ENCODE measurements around the gene GIPR. TPM values are rescaled to one million over a fixed set of nuclear protein-coding genes. Genes with fewer than 3 reads are reported as not detected.
A peak's percentile ranks its signal among the peaks of the same experiment; 100 is the strongest.

GIPR gene
- total and polyA plus RNA-seq, 2 of the 13 experiments (the other 11 are each of a cell fraction or from before 2014, with no cell fraction given): 0.15 to 1.2 TPM

DNA sequence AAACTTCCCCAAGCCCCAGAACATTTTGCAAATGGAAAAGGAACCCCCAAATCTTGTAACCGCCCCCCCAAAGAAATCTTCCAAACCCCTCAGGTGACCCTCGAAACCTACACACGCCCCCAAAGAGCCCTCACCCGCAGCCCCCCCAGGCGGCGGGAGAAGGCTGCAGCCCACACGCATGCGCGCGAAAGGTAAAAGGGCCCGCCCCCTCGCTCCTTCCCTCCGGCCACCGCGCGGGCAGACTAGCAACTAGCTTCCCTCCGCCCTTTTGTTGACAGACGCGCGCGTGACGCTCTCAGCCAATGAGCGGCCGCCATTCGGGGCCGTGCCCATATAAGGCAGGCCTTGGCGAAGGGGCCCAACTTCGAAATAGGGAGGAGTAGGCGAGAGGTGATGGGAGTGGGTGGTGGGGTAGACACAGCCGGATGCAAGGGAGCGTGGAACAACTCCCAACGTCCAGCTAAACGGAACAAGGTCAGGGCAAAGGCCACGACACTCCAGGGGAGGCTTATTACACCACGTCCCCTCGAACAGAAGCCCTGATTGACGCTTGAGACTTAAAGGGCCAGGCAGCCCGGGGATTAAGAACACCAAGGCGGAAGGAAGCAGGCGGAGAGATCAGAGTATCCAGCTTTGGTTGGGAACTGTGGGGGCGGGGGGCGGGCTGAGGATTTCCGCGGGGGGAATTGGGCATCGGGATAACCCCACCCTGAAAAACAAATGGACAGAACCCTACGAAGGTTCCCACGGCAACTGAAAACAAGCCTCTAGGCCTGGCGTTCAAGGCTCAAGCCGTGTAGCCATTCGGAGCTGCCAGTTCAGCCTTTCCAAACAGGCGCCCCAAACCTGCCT is 49.3 kb downstream of the GIPR start (continued):
- TF ChIP-seq, protein P1, sequence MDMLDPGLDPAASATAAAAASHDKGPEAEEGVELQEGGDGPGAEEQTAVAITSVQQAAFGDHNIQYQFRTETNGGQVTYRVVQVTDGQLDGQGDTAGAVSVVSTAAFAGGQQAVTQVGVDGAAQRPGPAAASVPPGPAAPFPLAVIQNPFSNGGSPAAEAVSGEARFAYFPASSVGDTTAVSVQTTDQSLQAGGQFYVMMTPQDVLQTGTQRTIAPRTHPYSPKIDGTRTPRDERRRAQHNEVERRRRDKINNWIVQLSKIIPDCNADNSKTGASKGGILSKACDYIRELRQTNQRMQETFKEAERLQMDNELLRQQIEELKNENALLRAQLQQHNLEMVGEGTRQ (IDR thresholded peaks at IDR 0.05; ENCODE audit: low read depth, low read length): peak; percentile 92
- TF ChIP-seq, protein P1 (CRISPR knock-in tag; IDR thresholded peaks at IDR 0.05; ENCODE audit: borderline replicate concordance): peak; percentile 100
- 0 out of 2 replicates have a peak, but pooled peaks have one; percentile 41 for TF ChIP-seq ZC3H13 (CRISPR knock-in tag; IDR thresholded peaks at IDR 0.05)
- peak; percentile 72 for TF ChIP-seq HDAC1 (CRISPR knock-in tag; IDR thresholded peaks at IDR 0.05)
- TF ChIP-seq REXO4 (CRISPR knock-in tag; IDR thresholded peaks at IDR 0.05; ENCODE audit: borderline replicate concordance): no peak
- peak; percentile 39; the same call in 1 of the 2 replicates for TF ChIP-seq HMG20A (CRISPR knock-in tag; IDR thresholded peaks at IDR 0.05; ENCODE audit: borderline replicate concordance)
- TF ChIP-seq RBFOX2 (IDR thresholded peaks at IDR 0.05; ENCODE audit: low read depth, low read length): peak; percentile 76
- TF ChIP-seq, protein P2, sequence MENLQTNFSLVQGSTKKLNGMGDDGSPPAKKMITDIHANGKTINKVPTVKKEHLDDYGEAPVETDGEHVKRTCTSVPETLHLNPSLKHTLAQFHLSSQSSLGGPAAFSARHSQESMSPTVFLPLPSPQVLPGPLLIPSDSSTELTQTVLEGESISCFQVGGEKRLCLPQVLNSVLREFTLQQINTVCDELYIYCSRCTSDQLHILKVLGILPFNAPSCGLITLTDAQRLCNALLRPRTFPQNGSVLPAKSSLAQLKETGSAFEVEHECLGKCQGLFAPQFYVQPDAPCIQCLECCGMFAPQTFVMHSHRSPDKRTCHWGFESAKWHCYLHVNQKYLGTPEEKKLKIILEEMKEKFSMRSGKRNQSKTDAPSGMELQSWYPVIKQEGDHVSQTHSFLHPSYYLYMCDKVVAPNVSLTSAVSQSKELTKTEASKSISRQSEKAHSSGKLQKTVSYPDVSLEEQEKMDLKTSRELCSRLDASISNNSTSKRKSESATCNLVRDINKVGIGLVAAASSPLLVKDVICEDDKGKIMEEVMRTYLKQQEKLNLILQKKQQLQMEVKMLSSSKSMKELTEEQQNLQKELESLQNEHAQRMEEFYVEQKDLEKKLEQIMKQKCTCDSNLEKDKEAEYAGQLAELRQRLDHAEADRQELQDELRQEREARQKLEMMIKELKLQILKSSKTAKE (CRISPR knock-in tag; IDR thresholded peaks at IDR 0.05; ENCODE audit: borderline replicate concordance): peak; percentile 62; the same call in 1 of the 2 replicates
- peak; percentile 71 for TF ChIP-seq RFX1 (IDR thresholded peaks at IDR 0.05)
- peak; percentile 94 for TF ChIP-seq MEIS1 (CRISPR knock-in tag; IDR thresholded peaks at IDR 0.05; ENCODE audit: borderline replicate concordance)
- no peak; the same call in 1 of the 2 replicates for TF ChIP-seq ZNF441 (CRISPR knock-in tag; IDR thresholded peaks at IDR 0.05; ENCODE audit: borderline replicate concordance)
- TF ChIP-seq, protein P3, sequence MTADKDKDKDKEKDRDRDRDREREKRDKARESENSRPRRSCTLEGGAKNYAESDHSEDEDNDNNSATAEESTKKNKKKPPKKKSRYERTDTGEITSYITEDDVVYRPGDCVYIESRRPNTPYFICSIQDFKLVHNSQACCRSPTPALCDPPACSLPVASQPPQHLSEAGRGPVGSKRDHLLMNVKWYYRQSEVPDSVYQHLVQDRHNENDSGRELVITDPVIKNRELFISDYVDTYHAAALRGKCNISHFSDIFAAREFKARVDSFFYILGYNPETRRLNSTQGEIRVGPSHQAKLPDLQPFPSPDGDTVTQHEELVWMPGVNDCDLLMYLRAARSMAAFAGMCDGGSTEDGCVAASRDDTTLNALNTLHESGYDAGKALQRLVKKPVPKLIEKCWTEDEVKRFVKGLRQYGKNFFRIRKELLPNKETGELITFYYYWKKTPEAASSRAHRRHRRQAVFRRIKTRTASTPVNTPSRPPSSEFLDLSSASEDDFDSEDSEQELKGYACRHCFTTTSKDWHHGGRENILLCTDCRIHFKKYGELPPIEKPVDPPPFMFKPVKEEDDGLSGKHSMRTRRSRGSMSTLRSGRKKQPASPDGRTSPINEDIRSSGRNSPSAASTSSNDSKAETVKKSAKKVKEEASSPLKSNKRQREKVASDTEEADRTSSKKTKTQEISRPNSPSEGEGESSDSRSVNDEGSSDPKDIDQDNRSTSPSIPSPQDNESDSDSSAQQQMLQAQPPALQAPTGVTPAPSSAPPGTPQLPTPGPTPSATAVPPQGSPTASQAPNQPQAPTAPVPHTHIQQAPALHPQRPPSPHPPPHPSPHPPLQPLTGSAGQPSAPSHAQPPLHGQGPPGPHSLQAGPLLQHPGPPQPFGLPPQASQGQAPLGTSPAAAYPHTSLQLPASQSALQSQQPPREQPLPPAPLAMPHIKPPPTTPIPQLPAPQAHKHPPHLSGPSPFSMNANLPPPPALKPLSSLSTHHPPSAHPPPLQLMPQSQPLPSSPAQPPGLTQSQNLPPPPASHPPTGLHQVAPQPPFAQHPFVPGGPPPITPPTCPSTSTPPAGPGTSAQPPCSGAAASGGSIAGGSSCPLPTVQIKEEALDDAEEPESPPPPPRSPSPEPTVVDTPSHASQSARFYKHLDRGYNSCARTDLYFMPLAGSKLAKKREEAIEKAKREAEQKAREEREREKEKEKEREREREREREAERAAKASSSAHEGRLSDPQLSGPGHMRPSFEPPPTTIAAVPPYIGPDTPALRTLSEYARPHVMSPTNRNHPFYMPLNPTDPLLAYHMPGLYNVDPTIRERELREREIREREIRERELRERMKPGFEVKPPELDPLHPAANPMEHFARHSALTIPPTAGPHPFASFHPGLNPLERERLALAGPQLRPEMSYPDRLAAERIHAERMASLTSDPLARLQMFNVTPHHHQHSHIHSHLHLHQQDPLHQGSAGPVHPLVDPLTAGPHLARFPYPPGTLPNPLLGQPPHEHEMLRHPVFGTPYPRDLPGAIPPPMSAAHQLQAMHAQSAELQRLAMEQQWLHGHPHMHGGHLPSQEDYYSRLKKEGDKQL (CRISPR knock-in tag; IDR thresholded peaks at IDR 0.05; ENCODE audit: low read depth): peak; percentile 60; the same call in 1 of the 2 replicates
- no peak for TF ChIP-seq MAFF (IDR thresholded peaks at IDR 0.05; ENCODE audit: low read depth, low read length)
- peak; percentile 74; the same call in 1 of the 2 replicates for TF ChIP-seq MED13 (CRISPR knock-in tag; IDR thresholded peaks at IDR 0.05)
- TF ChIP-seq ZNF333 (CRISPR knock-in tag; IDR thresholded peaks at IDR 0.05; ENCODE audit: borderline replicate concordance): 0 out of 2 replicates have a peak, but pooled peaks have one; percentile 37
- no peak for TF ChIP-seq FOXM1 (CRISPR knock-in tag; IDR thresholded peaks at IDR 0.05)
- TF ChIP-seq ELF1 (CRISPR knock-in tag; IDR thresholded peaks at IDR 0.05): peak; percentile 74
- TF ChIP-seq MTA3 (CRISPR knock-in tag; IDR thresholded peaks at IDR 0.05): no peak
- peak; percentile 66; the same call in 1 of the 2 replicates for TF ChIP-seq KDM5A (IDR thresholded peaks at IDR 0.05; ENCODE audit: borderline replicate concordance, low read length)
- no peak; the same call in 1 of the 2 replicates for TF ChIP-seq ZNF543 (CRISPR knock-in tag; IDR thresholded peaks at IDR 0.05)
